Liver (tissue), 9 donors: ENCODE results near the gene CTSH. TPM values are rescaled to one million over a fixed set of nuclear protein-coding genes. Genes with fewer than 3 reads are reported as not detected.
A peak's percentile ranks its signal among the peaks of the same experiment; 100 is the strongest.

ENCODE experiments used
- DNase-seq: peaks from one replicate; pipeline ENCODE4 v3.0.0-alpha.2; 2017; ENCODE audit warnings: low spot score
- H3K27ac ChIP-seq, 2 donors: one replicate each; pipeline ENCODE4 v1.7.0; 2013; ENCODE audit warnings: inconsistent platforms in 2 of 2, low read length in 2 of 2, control low read depth in 1 of 2, low read depth in 1 of 2, mild to moderate bottlenecking in 1 of 2
- H3K27me3 ChIP-seq, 4 donors: one replicate each; pipeline versions ENCODE4 v1.6.1 to v1.7.0; 2013; ENCODE audit warnings: low read length in 3 of 4, inconsistent platforms in 1 of 4, mild to moderate bottlenecking in 1 of 4, moderate library complexity in 1 of 4; ENCODE audit not compliant: control insufficient read depth in 4 of 4, insufficient read depth in 4 of 4
- H3K36me3 ChIP-seq, 4 donors: one replicate each; pipeline versions ENCODE4 v1.6.1 to v1.7.0; 2013; ENCODE audit warnings: low read length in 3 of 4, mild to moderate bottlenecking in 3 of 4, low read depth in 1 of 4, moderate library complexity in 1 of 4; ENCODE audit not compliant: control insufficient read depth in 4 of 4, insufficient read depth in 3 of 4
- H3K4me1 ChIP-seq, 4 donors: one replicate each; pipeline versions ENCODE4 v1.6.1 to v1.7.0; 2013; ENCODE audit warnings: low read length in 3 of 4, mild to moderate bottlenecking in 3 of 4, moderate library complexity in 1 of 4; ENCODE audit not compliant: control insufficient read depth in 4 of 4, insufficient read depth in 4 of 4
- H3K4me3 ChIP-seq, 3 donors: one replicate each; pipeline versions ENCODE4 v1.6.1 to v1.7.0; 2013; ENCODE audit warnings: low read length in 3 of 3, control low read depth in 1 of 3, low read depth in 1 of 3, mild to moderate bottlenecking in 1 of 3
- H3K9ac ChIP-seq, 2 donors: one replicate each; pipeline ENCODE4 v1.7.0; 2013; ENCODE audit warnings: low read length in 2 of 2, mild to moderate bottlenecking in 2 of 2, moderate library complexity in 2 of 2, control low read depth in 1 of 2, low read depth in 1 of 2
- H3K9me3 ChIP-seq, 4 donors: one replicate each; pipeline versions ENCODE4 v1.6.1 to v1.7.0; 2013; ENCODE audit warnings: low read length in 3 of 4; ENCODE audit not compliant: control insufficient read depth in 4 of 4
- FOXA2 ChIP-seq: IDR thresholded peaks from 2 replicates; pipeline ENCODE4 v1.6.1; 2016; ENCODE audit warnings: antibody characterized with exemption
- HNF4A ChIP-seq, 2 donors: conservative IDR thresholded peaks; 2 replicates each; pipeline ENCODE4 v1.6.1; 2016; ENCODE audit warnings: antibody characterized with exemption in 2 of 2, mild to moderate bottlenecking in 2 of 2
- NR2F2 ChIP-seq: IDR thresholded peaks from 2 replicates; pipeline ENCODE4 v1.6.1; 2016; ENCODE audit warnings: antibody characterized with exemption
- RAD21 ChIP-seq, 2 donors: IDR thresholded peaks; 2 replicates each; pipeline ENCODE4 v1.6.1; 2016; ENCODE audit warnings: antibody characterized with exemption in 2 of 2, mild to moderate bottlenecking in 2 of 2
- TAF1 ChIP-seq: conservative IDR thresholded peaks from 2 replicates; pipeline ENCODE4 v1.6.1; 2016; ENCODE audit warnings: antibody characterized with exemption, mild to moderate bottlenecking
- YY1 ChIP-seq: IDR thresholded peaks from 2 replicates; pipeline ENCODE4 v1.6.1; 2016; ENCODE audit warnings: antibody characterized with exemption, mild to moderate bottlenecking
- WGBS: extraction: QIAGEN DNeasy Blood & Tissue Kit; methylation state at CpG from one replicate; pipeline ENCODE4 v1.1.7; 2013; 5-methylcytosine and 5-hydroxymethylcytosine counted together
- polyA plus RNA-seq, 2 donors: library from polyadenylated mRNA; stranded (reverse) in 1 of 2; unstranded in 1 of 2; fragments of 200-250 nt in 1 of 2; fragments of >200 nt in 1 of 2; fragmentation: Nextera tagmentation in 1 of 2; extraction: Ambion mirVana in 1 of 2; gene quantifications; one replicate each; pipeline versions ENCODE4 v1.2.1 to v1.2.3, GENCODE V29; 2013 to 2015
- total RNA-seq, 2 donors: library from RNA; depleted of rRNA; stranded (reverse); fragments of >200 nt; gene quantifications; one replicate each; pipeline ENCODE4 v1.2.3, GENCODE V29; 2014
- TF ChIP-seq, protein P1 (sequence below): fragments of 150-350 bp; IDR thresholded peaks from 2 replicates; pipeline ENCODE4 v1.5.1; 2017; ENCODE audit warnings: improper control_type of control experiment, low read depth, low read length; ENCODE audit not compliant: missing input control
- TF ChIP-seq, protein P2 (sequence below): IDR thresholded peaks from 2 replicates; pipeline ENCODE4 v1.6.1; 2016; ENCODE audit warnings: antibody characterized with exemption, mild to moderate bottlenecking
- TF ChIP-seq, protein P3 (sequence below): IDR thresholded peaks from 2 replicates; pipeline ENCODE4 v1.6.1; 2016; ENCODE audit warnings: antibody characterized with exemption
- donor health status: healthy.
- donor health status: healthy.
- donor health status: healthy.
- donor health status: healthy.
- donor health status: healthy.

Gene CTSH
- total and polyA plus RNA-seq, 4 donors = 46.3 to 162 (median 95.8) TPM

DNA sequence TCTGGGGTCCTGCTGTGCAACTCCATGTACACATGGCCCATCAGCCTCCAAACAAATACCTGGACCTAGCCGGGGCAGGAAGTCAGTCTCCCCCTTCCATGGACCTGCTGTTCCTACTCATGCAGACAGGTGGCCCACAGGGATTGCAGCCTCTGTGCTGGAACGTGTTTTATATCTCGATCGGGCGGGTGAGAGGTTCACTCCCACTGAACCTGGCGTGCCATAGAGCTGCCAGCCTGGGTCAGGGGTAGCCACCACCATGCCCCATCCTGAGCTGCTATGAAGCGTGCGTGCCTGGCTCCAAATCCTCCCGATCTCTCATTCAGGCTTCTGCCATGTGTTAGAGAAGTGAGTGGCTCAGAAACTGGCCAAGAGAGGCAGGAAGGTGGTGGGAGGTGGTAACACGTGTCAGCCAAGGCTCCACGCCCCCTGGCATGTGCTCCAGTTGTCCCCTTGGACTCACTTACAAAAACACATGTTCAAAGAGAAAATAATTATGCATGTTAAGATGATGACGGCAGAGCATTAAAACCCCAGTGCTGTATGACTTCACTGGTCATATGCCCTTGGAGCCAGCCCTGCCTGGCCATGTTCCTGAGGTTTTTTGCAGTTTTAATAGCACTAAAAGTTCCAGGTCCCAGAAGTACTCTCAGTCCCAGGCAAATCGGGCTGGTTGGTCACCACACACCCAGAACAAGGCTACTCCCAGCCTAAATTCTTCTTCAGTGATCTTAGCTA, 30.6 kb downstream of the CTSH start:
- Histone ChIP-seq H3K27ac (no peak overlapping the region), H3K36me3 (peaks cover 3 to 19% (median 9%) of the 10 kb centered on the region in 4 donors)
- TF ChIP-seq, protein P1, sequence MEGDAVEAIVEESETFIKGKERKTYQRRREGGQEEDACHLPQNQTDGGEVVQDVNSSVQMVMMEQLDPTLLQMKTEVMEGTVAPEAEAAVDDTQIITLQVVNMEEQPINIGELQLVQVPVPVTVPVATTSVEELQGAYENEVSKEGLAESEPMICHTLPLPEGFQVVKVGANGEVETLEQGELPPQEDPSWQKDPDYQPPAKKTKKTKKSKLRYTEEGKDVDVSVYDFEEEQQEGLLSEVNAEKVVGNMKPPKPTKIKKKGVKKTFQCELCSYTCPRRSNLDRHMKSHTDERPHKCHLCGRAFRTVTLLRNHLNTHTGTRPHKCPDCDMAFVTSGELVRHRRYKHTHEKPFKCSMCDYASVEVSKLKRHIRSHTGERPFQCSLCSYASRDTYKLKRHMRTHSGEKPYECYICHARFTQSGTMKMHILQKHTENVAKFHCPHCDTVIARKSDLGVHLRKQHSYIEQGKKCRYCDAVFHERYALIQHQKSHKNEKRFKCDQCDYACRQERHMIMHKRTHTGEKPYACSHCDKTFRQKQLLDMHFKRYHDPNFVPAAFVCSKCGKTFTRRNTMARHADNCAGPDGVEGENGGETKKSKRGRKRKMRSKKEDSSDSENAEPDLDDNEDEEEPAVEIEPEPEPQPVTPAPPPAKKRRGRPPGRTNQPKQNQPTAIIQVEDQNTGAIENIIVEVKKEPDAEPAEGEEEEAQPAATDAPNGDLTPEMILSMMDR = peak; percentile 33
- TF ChIP-seq NR2F2 (no peak), RAD21 (IDR thresholded peaks at IDR 0.05) (peak; percentile 51 to 61)

DNA sequence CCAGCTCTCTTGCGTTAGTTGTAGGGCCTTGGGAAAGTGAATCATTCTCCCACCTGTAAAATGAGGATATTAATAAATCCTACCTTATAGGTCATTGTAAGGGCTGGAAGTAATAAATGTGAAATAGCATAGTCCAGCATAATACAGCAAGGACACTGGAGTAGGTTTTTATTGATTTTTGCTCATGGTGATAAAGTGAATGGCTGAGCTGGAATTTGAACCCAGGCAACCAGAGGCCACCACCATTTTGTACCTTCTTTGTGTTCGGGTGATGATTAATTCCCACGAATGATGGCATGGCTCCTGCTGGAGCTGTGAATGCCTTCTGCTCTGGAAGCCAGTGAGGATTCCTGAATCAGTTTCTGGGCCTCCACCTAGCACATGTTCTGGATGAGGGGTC, 31.8 kb downstream of the CTSH start:
- DNase-seq = no peak
- H3K36me3 ChIP-seq = peaks cover 0 to 21% (median 8%) of the 10 kb centered on the region in 4 donors
- H3K27me3 ChIP-seq = no peaks in the 10 kb centered on the region
- H3K4me3 ChIP-seq = no peak overlapping the region
- no peak overlapping the region for H3K9ac ChIP-seq
- peaks cover 2 to 14% (median 10%) of the 10 kb centered on the region in 4 donors for H3K4me1 ChIP-seq
- WGBS = 84% methylated on average over 3 of the region's 3 CpGs
- no peak overlapping the region for H3K27ac ChIP-seq
- H3K9me3 ChIP-seq = no peaks in the 10 kb centered on the region
- TF ChIP-seq FOXA2 (no peak), HNF4A (conservative IDR thresholded peaks at IDR 0.05) (peak in 1 of 2 donors; percentile 11), TAF1 (no peak), YY1 (peak; percentile 21)
- TF ChIP-seq, protein P2, sequence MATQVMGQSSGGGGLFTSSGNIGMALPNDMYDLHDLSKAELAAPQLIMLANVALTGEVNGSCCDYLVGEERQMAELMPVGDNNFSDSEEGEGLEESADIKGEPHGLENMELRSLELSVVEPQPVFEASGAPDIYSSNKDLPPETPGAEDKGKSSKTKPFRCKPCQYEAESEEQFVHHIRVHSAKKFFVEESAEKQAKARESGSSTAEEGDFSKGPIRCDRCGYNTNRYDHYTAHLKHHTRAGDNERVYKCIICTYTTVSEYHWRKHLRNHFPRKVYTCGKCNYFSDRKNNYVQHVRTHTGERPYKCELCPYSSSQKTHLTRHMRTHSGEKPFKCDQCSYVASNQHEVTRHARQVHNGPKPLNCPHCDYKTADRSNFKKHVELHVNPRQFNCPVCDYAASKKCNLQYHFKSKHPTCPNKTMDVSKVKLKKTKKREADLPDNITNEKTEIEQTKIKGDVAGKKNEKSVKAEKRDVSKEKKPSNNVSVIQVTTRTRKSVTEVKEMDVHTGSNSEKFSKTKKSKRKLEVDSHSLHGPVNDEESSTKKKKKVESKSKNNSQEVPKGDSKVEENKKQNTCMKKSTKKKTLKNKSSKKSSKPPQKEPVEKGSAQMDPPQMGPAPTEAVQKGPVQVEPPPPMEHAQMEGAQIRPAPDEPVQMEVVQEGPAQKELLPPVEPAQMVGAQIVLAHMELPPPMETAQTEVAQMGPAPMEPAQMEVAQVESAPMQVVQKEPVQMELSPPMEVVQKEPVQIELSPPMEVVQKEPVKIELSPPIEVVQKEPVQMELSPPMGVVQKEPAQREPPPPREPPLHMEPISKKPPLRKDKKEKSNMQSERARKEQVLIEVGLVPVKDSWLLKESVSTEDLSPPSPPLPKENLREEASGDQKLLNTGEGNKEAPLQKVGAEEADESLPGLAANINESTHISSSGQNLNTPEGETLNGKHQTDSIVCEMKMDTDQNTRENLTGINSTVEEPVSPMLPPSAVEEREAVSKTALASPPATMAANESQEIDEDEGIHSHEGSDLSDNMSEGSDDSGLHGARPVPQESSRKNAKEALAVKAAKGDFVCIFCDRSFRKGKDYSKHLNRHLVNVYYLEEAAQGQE = no peak
- TF ChIP-seq, protein P1 = no peak
- TF ChIP-seq, protein P3, sequence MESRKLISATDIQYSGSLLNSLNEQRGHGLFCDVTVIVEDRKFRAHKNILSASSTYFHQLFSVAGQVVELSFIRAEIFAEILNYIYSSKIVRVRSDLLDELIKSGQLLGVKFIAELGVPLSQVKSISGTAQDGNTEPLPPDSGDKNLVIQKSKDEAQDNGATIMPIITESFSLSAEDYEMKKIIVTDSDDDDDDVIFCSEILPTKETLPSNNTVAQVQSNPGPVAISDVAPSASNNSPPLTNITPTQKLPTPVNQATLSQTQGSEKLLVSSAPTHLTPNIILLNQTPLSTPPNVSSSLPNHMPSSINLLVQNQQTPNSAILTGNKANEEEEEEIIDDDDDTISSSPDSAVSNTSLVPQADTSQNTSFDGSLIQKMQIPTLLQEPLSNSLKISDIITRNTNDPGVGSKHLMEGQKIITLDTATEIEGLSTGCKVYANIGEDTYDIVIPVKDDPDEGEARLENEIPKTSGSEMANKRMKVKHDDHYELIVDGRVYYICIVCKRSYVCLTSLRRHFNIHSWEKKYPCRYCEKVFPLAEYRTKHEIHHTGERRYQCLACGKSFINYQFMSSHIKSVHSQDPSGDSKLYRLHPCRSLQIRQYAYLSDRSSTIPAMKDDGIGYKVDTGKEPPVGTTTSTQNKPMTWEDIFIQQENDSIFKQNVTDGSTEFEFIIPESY = no peak

More for the DNA sequence above, 30.6 kb downstream of the CTSH start:
- H3K4me1 ChIP-seq = peaks cover under 1 to 14% (median 10%) of the 10 kb centered on the region in 4 donors
- no peaks in the 10 kb centered on the region for H3K9me3 ChIP-seq
- DNase-seq = no peak
- no peak overlapping the region for H3K4me3 ChIP-seq
- H3K27me3 ChIP-seq = no peaks in the 10 kb centered on the region
- 74% methylated on average over 13 of the region's 13 CpGs for WGBS
- no peak overlapping the region for H3K9ac ChIP-seq
